HG02623 (cell line): ENCODE results near the gene UTS2R.
"Not testable (repeated sequence)": the region's sequence is repeated elsewhere in the genome, so short reads cannot be mapped to it uniquely, and the experiment has no call there.

Experiments
- ATAC-seq: cut with Tn5 transposase; IDR thresholded peaks from one replicate; pipeline ENCODE4 v1.9.1; 2021; ENCODE audit warnings: moderate library complexity; ENCODE audit not compliant: unreplicated experiment

UTS2R gene

DNA sequence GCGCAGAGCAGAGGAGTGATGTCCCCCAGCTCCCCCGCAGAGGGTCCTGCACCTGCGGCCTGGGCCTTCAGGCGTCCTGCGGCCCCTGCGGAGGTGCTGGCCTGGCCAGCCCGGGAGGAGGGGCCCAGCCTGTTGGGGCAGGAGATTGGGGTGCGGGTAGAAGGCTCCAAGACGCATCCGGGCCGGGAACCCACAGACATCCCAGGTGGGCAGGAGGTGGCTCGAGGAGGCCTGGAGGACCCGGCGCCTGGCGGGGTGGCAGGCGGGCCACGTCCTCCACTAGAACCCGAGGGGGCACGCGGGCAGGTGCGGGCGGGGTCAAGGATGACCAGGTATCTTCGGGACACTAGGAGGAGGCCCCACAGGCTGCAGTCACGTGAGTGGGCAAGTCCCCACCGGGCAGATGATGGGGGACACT, 37.4 kb upstream of the UTS2R start:
- ATAC-seq: no peak

DNA sequence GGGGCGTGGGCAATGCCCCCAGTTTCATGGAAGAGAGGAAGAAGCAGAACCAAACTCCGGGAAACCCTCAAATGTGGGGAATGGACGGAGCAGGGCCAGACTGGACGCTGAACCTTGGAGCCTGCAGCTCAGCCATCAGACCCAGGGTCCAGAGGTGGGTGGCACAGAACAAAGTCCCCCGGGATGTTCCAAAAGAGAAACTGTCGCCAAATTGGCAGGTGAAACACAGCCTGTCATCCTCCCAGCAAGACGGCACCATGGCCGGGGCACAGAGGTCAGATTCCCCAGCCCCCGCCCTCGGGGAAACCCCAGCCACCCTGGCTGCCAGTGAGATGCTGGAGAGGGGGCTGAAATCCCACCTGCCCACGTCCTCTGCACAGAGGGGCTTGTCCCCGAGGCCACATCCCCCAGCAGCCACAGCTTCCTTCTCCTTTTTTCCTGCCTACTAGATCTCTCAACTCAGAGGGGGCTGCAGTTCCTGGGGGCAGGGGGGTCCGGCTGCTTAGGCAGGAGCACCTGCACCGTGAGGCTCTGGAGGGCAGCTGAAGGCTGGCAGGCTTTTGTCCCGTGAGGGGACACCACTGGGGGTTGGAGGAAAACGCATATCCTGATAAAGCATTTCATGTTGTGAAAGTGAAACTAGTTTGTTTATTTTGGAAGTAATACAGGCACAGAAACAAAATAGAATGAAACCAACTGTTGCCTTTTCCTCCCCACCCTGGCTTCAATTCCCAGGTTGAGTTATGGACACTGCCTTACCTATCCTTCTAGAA, 36.8 kb upstream of the UTS2R start:
- no peak for ATAC-seq

DNA sequence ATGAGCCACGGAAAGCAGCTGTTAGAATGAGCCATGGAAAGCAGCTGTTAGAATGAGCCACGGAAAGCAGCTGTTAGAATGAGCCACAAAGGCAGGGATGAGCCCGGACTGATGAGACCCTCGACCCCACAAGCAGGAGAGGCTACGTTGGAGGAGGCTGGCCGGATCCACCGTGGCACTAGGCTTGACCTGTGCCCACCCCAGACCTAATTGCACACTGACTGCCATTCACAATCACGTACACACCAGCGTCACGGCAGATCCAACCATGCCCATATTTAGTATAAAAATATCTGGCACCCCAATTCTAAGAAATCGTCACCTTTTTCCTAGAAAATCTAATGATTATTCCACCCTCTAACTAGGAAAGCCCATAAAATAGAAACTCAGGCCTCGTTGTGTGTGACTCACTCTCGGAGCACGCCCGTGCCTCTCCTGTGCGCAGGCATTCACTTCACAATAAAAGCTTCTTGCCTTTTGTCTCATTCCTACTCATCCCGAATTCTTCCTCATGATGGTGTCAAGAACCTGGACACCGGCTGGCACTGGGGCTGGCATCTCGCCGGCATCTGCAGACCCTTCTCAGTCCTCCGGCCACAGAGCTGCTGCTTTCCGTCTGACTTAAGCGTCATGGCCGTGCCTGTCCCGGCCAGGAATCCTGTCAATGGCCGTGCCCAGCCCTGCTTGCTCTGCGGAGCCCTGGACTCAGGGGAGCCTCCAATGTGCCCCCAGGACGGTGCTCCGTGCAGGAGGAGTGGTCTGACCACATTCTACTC, 32.5 kb upstream of the UTS2R start:
- no peak for ATAC-seq

DNA sequence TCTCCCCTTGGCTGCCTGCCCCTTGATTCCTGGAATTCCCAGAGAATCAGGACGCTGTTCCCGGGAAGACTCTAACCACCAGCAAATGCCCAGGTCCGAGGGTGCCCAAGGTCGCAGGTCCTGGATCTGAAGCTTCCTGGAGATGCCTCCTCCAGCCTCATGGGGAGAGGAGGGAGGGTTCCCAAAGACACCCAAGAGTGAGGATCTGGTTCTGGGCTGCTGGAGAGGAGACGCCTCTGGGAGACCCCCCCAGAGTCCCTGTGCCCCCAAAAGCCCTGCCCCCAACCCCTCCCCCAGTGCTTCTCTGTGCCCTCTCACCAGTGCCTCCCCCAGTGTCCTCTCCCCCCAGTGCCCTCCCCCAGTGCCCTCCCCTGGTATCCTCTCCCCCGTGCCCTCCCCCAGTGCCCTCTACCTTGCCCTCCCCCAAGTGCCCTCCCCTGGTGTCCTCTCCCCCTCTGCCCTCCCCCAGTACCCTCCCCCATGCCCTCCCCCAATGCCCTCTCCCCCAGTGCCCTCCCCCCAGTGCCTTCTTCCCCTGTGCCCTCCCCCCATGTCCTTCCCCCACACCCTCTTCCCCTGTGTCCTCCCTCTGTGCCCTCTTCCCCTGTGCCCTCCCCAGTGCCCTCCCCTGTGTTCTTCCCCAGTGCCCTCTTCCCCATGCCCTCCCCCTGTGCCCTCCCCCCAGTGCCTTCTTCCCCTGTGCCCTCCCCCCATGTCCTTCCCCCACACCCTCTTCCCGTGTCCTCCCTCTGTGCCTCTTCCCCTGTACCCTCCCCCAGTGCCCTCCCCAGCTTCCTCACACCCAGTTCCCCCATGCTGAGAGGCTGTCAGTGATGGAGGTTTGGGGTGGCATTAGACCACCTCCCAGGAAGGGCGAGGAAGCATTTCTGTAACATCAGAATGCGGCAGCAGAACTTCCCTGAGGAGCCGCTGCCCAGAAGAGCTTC, 31.7 kb upstream of the UTS2R start:
- ATAC-seq: no peak

DNA sequence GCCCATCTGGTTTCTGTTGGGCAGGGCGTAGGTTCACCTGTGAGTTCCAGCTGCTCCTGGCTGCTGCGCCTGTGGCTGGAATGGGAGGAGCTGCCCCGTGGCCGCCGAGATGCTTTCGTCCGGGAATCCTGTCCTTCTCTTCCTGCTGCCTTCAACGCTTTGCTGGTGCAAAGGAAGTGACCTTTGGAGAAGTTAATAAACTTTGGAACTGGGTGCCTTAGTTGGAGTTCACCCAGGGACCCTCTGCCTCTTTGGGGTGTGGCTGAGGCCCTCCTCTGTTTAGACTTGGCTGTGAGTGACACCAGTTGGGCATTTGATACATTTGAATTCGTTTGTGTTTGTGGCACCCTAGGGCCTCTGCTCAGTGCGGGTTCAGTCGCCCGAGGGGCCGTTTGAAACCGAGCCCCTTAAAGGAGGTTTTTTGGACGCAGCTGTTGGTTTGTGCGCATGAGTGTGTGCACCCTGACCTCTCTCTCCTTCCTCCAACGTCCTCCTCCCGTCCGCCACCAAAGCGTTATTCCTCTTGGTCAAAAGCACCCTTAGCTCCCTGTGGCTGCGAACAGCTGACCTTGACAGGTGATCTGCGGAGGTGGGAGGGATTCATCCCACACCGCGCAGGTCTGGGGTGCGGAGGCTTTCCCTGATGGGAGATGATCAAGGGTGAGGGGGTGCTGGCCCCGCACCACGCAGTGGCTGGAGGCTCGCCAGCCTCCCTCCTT, 29.0 kb upstream of the UTS2R start:
- no peak for ATAC-seq

DNA sequence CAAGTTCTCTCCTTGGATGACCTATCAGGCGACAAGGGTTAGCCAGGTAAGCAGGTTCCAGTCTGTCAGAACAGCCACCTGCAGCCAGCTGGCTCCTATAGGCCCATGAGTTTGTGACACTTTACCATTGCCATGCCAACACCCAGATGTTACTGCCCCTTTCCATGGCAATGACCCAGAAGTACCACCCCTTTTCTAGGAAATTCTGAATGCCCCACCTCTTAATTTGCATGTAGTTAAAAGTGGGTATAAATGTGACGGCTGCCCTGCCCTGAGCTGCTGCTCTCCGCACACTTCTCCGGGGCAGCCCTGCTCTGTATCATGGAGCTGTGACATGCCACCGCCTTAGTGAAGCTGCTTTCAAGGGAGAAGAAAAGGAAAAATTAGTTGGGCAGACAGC, 28.0 kb upstream of the UTS2R start:
- no peak for ATAC-seq

DNA sequence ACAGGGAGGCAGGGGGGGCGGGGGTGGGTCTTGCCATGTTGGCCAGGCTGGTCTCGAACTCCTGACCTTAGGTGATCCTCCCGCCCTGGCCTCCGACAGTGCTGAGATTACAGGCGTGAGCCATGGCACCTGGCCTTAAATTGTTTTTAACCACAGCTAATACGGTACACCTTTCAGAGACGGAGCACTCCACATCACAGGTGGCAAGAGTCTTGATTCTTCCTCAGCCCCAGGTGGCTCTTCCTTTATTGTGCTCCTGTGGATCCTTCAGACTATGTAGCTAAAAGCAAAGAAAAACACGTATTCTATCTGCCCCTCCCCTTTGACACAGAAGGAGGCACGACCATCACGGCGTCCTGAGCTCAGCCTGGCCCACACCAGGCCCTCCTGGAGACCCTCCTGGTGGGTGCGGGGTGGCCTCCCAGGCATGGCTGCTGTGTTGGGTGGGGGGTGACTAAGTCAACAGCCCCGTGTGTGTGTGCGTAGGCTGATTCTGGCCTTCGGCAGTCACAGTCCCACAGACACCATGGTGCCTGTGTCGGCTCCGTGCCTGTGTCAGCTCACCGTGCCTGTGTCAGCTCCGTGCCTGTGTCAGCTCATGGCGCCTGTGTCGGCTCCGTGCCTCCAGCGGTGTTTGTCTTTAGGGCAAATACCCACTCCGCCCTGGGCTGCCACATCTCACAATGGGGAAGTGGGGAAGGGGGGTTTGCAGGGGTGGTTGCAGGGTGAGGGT, 27.2 kb upstream of the UTS2R start:
- ATAC-seq: no peak

DNA sequence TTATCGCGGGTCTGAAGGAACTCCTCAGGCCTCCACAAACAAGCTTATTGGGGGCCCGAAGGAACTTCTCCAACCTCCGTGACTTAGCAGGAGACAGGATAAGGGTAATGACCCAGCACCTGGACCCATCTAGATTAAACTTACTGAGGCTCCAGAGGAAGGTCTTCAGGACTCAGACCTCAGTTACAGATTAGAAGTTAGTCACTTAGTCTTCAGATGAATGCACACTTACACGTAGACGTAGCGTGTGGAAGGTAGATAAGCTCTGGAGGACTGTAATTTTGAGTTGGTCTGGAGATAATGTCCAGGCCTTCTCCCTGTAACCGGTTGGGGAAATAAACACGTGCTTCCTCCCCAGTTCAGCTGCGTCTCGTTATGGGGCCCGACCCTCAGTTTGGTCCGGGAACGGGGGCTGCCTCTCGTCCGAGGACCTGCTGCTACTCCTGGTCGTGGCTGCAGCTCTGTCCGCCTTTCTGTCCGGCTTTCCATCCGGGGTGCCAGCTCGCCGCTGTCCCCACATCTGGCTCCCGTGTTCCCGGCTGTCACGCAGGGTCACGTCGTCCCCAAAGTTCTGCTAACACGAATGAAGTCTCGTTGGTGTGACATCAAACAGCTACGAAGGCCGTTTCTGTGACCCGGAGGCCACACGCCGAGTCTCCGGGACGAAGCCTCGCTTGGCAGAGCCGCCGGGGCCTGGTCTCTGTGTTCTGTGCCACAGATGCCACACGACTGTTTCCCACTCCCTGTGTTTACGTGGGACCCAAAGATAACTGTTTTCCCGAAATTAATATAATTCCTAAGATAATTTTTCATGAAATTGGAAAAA, 26.2 kb upstream of the UTS2R start:
- no peak for ATAC-seq

DNA sequence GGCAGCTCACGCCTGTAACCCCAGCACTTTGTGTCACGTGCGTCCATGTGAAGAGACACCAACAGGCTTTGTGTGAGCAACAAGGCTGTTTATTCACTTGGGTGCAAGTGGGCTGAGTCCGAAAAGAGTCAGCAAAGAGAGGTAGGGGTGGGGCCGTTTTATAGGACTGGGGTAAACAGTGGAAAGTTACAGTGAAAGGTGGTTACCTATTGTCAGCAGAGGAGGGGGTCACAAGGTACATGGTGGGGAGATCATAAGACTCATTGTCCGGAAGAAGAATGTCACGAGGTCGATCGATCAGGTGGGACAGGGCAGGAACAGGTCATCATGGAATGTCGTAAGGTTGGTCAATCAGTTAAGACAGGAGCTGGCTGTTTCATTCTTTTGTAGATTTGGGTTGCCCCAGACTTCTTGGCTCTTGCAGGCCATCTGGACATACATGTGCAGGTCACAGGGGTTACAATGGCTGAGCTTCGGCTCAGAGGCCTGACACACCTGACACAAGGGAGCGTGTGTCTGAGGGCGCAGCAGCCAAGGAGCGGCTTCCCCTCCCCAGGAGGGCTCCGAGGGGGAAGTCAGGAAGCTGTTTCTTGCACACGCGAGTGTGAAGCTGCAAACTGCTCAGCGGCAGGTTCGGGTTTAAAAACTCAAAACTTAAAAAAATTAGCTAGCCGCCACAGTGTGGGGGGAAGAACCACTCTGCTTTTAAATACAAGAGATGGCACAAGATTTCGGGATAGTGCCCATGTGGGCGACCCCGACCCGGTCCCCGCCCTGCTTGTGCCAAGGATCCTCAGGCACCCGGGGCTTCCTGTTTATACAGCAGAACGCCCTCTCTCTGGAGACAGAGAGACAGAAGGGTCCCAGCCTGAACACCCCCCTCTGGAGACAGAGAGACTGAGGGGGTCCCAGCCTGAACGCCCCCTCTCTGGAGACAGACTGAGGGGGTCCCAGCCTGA, 24.9 kb upstream of the UTS2R start:
- ATAC-seq: no peak

DNA sequence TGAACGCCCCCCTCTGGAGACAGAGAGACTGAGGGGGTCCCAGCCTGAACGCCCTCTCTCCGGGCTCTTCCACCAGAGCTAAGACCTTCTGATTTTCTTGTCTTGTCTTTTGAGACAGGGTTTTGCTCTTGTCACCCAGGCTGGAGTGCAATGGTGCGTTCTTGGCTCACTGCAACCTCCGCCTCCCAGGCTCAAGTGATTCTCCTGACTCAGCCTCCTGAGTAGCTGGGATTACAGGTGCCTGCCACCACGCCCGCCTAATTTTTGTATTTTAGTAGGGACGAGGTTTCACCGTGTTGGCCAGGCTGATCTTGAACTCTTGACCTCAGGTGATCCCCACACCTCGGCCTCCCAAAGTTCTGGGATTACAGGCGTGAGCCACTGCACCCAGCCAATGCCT, 23.6 kb upstream of the UTS2R start:
- not testable (repeated sequence) for ATAC-seq

DNA sequence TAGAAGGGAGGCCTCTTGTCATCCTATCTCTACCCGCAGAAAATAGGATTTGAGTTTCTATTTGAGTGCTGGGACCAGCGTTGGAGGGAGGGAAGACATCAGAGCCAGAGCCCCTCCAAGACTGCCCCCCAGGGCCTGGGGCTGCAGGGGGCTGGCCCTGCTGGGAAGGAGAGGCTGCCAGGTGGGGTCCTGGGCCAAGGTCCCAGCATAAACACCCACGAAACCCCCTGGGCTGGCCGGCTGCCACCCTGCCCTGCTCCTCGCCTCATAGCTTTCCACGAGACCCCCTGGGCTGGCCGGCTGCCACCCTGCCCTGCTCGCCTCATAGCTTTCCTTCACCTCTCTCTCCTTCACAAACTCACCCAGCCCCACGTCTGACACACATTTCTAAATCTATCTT, 23.1 kb upstream of the UTS2R start:
- ATAC-seq: no peak

DNA sequence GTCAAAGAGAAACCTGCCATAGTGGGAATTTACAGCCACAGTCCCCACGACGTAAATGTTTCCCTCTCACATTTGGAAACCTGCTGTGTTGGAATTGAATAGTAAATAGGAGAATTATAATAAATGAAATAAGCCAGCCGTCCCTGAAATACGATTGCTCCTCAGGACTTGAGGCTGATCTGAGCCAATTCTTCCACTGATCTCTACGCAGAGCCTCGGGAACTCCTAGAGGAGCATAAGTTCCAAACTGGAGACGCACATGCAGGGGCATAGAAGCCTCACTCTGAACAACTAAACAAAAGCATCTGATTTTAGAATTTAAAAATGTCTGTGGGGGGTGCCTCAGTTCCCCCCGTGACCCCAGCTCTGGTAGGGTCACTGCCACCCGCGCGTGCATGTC, 22.7 kb upstream of the UTS2R start:
- ATAC-seq: no peak

DNA sequence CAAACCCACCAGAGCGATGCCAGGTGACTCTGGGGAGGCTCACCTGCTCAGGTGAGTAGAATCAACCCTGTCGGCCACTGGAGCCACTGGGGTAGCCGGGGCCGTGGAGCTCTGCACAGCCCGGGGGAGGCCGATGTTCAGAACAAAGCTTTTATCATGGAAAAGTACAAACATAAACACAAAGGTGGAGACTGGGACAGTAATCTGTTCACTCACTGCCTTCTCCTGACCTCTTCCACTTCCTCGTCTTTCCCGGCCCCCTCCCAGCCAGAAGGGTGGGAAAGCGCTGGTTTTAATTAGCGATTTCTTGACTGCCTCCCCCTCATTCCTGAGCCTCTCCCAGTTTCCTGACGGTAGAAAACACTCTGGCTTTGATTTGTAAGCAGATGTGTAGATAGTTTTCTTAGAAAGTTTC, 22.3 kb upstream of the UTS2R start:
- no peak for ATAC-seq

DNA sequence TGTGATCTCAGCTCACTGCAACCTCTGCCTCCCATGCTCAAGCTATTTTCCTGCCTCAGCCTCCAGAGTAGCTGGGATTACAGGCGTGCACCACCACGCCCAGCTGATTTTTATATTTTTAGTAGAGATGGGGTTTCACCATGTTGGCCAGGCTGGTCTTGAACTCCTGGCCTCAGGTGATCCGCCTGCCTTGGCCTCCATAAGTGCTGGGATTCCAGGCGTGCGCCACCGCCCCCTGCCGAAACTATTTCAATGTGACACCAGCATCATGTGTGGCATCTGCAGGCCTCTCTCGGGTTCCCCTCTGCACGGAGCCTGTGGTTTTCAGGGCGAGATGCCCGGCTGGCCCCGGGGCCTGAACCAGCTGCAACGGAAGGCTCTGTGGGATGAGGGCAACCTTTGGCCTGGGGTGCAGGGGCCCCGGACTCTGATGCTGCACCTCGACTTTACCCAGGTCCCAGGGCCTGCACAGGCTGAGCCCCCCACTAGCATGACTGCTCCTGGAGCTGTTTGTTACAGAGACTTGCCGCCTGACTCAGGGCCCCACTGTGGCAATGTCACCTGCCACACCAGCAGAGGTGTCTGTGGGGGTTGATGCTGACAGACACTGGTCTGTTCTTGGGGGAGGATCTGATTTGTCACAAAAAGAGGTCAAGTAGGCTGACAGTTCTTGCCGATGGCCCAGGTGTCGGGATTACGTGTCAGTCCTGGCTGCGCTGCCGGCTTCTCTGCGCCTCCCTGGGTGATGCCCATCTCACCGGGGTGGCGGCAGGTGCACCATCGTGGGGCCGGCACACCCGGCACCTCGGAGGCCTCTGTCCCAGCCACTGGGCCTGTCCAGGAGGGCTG, 21.2 kb upstream of the UTS2R start:
- no peak for ATAC-seq

DNA sequence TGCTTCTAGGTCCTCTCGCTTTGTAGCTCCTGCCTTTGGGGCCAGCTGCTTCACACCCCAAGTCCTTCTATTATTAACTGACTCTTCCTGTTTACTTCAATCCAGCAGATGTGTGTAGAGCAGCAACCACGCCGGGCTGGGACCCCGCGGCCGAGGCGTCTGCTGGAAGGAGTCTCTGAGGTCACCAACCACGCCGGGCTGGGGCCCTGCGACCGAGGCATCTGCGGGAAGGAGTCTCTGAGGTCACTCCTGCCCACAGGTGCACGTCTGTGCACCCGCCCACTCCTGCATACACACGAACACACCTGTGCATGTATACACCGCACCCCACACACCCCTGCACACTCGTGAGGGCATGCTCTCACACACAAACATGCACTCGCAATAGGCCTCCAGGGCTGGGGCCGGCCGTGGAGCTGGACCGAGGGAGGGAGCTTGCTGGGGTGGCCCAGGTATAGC, 20.3 kb upstream of the UTS2R start:
- no peak for ATAC-seq

DNA sequence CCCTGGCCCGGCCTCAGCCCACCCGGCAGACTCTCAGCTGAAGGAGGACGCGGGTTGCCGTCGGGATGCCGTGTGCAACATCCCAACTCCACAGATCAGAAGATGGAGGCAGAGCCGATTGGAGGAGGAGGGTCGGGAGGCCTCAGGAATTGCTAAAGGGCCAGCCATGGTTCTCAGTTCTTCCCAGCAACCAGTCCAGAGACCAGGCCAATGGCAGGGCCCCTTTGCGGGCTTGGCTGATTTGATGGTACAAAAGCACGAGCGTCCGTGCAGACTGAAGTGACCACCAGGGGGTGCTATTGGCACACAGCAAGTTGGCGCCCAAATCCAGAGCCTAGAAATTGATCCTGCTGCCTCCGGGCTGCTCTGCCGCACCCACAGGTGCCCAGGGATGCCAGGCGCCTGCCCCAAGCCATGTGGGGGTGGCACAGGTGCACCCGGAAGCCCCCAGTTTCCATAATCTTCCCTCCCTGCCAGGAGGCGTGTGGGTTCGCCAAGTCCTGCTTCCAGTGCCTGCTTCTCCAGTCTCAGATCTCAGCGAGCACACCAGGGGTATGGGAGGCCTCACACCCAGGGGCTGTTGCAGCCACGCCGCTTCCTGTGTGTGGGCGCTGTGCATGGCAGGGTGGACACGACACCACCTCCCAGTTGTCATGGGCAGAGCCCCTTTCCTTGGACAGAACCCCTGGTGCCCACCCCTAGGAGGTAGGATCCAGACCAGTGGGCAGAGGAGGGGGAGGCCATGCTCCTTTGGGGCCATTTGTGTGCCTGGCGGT, 19.7 kb upstream of the UTS2R start:
- peak; percentile 54 for ATAC-seq
